OCI-LY1 (cell line): ENCODE data around the gene NPAS3.

Experiments
- EZH2 ChIP-seq: fragments of 200-600 bp; sonication (generic), shearing (Covaris generic); IDR thresholded peaks from 2 replicates; pipeline ENCODE4 v1.8.0; 2017; ENCODE audit warnings: borderline replicate concordance, mixed run types, mild to moderate bottlenecking, antibody characterized with exemption, low read length, moderate library complexity, mixed read lengths
- TF ChIP-seq, protein P1 (sequence below): fragments of 200-600 bp; sonication (generic), shearing (Covaris generic); IDR thresholded peaks from 2 replicates; pipeline ENCODE4 v1.5.1; 2017; ENCODE audit warnings: mild to moderate bottlenecking, antibody characterized with exemption, low read length, moderate library complexity, mixed read lengths

GRCh38 chr14:33030386-33030785 lies 91.7 kb downstream of the NPAS3 start:
- TF ChIP-seq, protein P1, sequence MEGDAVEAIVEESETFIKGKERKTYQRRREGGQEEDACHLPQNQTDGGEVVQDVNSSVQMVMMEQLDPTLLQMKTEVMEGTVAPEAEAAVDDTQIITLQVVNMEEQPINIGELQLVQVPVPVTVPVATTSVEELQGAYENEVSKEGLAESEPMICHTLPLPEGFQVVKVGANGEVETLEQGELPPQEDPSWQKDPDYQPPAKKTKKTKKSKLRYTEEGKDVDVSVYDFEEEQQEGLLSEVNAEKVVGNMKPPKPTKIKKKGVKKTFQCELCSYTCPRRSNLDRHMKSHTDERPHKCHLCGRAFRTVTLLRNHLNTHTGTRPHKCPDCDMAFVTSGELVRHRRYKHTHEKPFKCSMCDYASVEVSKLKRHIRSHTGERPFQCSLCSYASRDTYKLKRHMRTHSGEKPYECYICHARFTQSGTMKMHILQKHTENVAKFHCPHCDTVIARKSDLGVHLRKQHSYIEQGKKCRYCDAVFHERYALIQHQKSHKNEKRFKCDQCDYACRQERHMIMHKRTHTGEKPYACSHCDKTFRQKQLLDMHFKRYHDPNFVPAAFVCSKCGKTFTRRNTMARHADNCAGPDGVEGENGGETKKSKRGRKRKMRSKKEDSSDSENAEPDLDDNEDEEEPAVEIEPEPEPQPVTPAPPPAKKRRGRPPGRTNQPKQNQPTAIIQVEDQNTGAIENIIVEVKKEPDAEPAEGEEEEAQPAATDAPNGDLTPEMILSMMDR = no peak
- TF ChIP-seq EZH2 = no peak
